GM12872 (cell line): ENCODE measurements around the gene PTPRN2.

Source experiments
- CTCF ChIP-seq: IDR thresholded peaks from 3 replicates; pipeline ENCODE4 v1.5.1; 2011; ENCODE audit warnings: low read depth, mild to moderate bottlenecking, low read length, moderate library complexity; ENCODE audit not compliant: insufficient read depth

Gene PTPRN2

GRCh38 chr7:158188676-158189075 is 398.9 kb downstream of the PTPRN2 start:
- no peak for TF ChIP-seq CTCF

DNA sequence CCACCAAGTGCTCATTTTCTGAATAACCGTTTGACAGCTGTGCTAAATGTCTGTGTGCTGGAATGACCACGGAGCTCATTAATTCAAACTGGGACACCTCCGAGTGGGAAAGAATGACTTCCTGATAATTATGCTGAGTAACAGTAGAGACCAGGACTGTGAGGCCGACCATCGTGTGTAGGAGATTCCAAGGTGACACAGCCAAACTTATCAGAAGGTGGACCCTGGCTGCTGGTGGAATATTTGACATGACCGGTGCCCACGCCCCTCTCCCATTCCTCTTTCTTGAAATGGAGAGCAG is 400.0 kb downstream of the PTPRN2 start:
- TF ChIP-seq CTCF, result no peak

DNA sequence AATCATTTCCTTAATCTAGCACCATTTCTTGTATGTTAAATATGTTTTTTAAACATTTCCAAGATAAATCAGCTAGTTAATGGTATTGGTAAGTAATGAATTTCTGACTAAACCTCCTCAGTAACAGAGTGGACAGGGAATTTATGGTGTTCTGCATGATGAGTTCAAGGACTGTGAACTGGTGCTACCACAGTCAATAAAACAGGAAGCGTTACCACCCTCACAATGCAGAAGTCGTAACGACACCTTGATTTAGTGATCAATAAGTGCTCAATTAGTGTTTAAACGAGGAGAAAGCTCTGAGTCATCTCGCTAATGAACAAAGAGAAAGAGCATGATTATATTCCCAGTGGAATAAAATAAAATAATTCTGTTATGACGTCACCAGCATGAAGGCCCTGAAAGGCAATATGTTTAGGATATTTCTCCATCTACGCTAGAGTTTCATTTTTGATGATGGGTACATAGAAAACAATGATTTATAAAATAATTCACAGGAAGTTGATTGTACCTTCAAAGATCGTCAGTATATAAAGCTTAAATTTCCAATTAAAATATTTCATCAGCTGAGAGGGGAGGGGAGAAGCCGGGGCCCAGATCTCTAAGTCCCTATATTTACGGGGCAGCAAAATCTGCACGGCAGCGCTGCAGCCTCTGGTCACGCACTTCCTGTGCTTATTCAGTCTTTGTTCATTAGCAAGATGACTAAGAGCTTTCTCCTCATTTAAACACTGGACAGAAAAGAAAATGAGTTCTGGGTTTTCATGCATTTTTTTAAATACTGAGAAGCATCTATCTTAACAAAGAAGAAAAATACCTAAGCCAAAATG is 400.5 kb downstream of the PTPRN2 start:
- no peak for TF ChIP-seq CTCF

GRCh38 chr7:158186406-158186805 is 401.2 kb downstream of the PTPRN2 start:
- no peak for TF ChIP-seq CTCF

- no peak for TF ChIP-seq CTCF
Measured at GRCh38 chr7:158185653-158186052, 402.0 kb downstream of the PTPRN2 start.

DNA sequence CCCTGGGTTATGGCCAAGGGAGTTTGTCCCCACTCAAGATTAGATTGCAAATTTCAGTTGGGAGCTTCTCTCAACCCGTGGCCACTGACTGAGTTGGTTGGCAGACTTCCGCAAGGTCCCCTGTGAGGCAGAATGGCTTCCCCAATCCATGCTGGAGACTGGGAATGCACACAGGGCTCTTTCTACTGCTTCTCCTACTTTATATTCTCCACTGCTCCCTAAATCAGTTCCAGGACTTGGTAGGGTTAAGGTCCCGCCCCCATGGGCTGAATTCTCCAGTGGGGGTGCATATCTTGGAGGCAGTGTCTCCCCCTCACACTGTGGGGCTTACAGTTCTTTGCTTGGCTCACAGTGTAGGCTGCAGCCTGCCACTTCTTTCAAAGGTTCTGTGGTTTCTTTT is 404.2 kb downstream of the PTPRN2 start:
- TF ChIP-seq CTCF, result no peak

DNA sequence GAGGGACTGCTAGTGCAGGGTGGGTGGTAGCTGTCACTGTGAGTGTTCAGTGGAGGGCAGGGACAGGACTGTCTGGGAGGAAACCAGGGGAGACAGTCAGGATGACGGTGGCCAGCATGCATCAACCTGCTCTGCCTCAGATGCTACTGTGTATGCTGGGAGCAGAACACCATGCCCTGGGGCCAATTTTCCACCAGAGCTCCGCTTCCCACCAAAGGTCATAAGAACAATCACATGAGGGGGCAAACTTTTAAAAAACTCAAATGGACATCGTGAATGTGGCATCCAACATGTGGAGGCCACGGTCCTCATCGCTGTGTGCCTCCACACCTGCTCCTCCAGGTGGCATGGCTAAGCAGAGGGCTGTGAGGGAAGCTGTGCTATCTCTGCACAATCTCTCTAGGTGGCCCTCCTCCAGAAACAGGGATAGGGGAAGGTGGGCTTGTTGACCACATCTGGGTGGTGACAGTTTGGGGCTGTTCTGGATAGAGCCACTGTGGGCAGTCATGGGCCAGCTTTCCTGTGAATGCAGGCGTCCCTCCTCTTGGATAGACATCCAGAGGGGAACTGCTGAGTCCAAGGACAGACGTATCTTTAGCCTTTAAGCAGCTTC is 411.0 kb downstream of the PTPRN2 start:
- TF ChIP-seq CTCF, result no peak
